Mucosa of gallbladder (tissue), 1 donor: ENCODE measurements around the gene HDAC6. TPM values are rescaled to one million over a fixed set of nuclear protein-coding genes. Genes with fewer than 3 reads are reported as not detected.
A peak's percentile ranks its signal among the peaks of the same experiment; 100 is the strongest.

Experiments
- DNase-seq: peaks from one replicate; pipeline ENCODE4 v3.0.0-alpha.2; 2020; ENCODE audit warnings: low spot score
- total RNA-seq: library from RNA; stranded (reverse); gene quantifications from one replicate; pipeline ENCODE4 v1.2.1, GENCODE V29; 2021
- donor health status: DM: no; HTN: no; CAD: no.

Gene HDAC6
- total RNA-seq: 108 TPM

GRCh38 chrX:48801280-48802088 lies at the start of gene HDAC6:
HDAC6 (plus strand) TSS chrX:48802067; CDS start chrX:48802693, 626 bp downstream.
- DNase-seq: peak; percentile 97

- DNase-seq: no peak
Measured at GRCh38 chrX:48752498-48752897, 49.4 kb upstream of the HDAC6 start.

GRCh38 chrX:48753708-48754228 lies 48.1 kb upstream of the HDAC6 start:
- DNase-seq: no peak

- DNase-seq: no peak
Measured at GRCh38 chrX:48754238-48754637, 47.6 kb upstream of the HDAC6 start.

GRCh38 chrX:48761674-48762471 lies 40.0 kb upstream of the HDAC6 start, which contains the start of gene GLOD5:
GLOD5 (plus strand) TSS chrX:48761747; CDS start chrX:48761791, 44 bp downstream.
- peak; percentile 39 for DNase-seq

- DNase-seq: no peak
Measured at GRCh38 chrX:48769230-48769629, 32.6 kb upstream of the HDAC6 start.

GRCh38 chrX:48770296-48770695 lies 31.6 kb upstream of the HDAC6 start:
- no peak for DNase-seq

GRCh38 chrX:48772602-48773001 lies 29.3 kb upstream of the HDAC6 start:
- no peak for DNase-seq

- DNase-seq: no peak
Measured at GRCh38 chrX:48776818-48777439, 24.9 kb upstream of the HDAC6 start.

- no peak for DNase-seq
Measured at GRCh38 chrX:48779399-48779798, 22.5 kb upstream of the HDAC6 start.

GRCh38 chrX:48781705-48782104 lies 20.2 kb upstream of the HDAC6 start:
- no peak for DNase-seq

- DNase-seq: no peak
Measured at GRCh38 chrX:48782216-48782615, 19.7 kb upstream of the HDAC6 start.

- no peak for DNase-seq
Measured at GRCh38 chrX:48782795-48783194, 19.1 kb upstream of the HDAC6 start.

- no peak for DNase-seq
Measured at GRCh38 chrX:48784726-48785125, 17.1 kb upstream of the HDAC6 start.

- no peak for DNase-seq
Measured at GRCh38 chrX:48785186-48785539, 16.7 kb upstream of the HDAC6 start.

GRCh38 chrX:48785540-48786214 lies 16.2 kb upstream of the HDAC6 start:
- no peak for DNase-seq

- no peak for DNase-seq
Measured at GRCh38 chrX:48786341-48786800, 15.5 kb upstream of the HDAC6 start, which contains the start of gene GATA1. GATA1 (plus strand) TSS chrX:48786590; CDS start chrX:48791110, 4,520 bp downstream.

GRCh38 chrX:48786825-48787504 lies 14.9 kb upstream of the HDAC6 start:
- no peak for DNase-seq

- no peak for DNase-seq
Measured at GRCh38 chrX:48787505-48788443, 14.1 kb upstream of the HDAC6 start.
